H1 (cell line): Measurements from ENCODE around the gene HS1BP3. TPM values are rescaled to one million over a fixed set of nuclear protein-coding genes. Genes with fewer than 3 reads are reported as not detected.
A peak's percentile ranks its signal among the peaks of the same experiment; 100 is the strongest.

Source experiments
- EZH2 ChIP-seq: fragments of 200-600 bp; sonication (generic); IDR thresholded peaks from 2 replicates; pipeline ENCODE4 v1.7.1; 2012; ENCODE audit warnings: low read depth, mild to moderate bottlenecking, moderate library complexity, low read length, inconsistent platforms; ENCODE audit not compliant: severe bottlenecking
- polyA plus RNA-seq, 7 experiments: library from polyadenylated mRNA; depleted of rRNA in 3 of 7; stranded (reverse) in 5 of 7; unstranded in 2 of 7; fragments of >200 nt in 5 of 7; fragments of 200-250 nt in 2 of 7; gene quantifications; 1 replicate in 5 of 7; 2 replicates in 1 of 7; 4 replicates in 1 of 7; pipeline versions ENCODE4 v1.2.1 to v1.2.3, GENCODE V29; 2011 to 2013; ENCODE audit warnings: missing spikeins in 2 of 7, mixed read lengths in 2 of 7
- total RNA-seq: library from RNA; stranded (reverse); fragmentation: NEBNext Ultra II Directional; extraction: Animal tissue kit (Norgen Biotek cat#: 25700); gene quantifications from 2 replicates; pipeline ENCODE4 v1.2.1, GENCODE V29; 2021

HS1BP3 gene
- total and polyA plus RNA-seq, 2 of the 8 experiments (the other 6 are each of a cell fraction or from before 2014, with no cell fraction given), result 11.1 to 11.3 TPM

GRCh38 chr2:20665243-20666004, 14.5 kb upstream of the HS1BP3 start (continued):
- TF ChIP-seq EZH2, result peak; percentile 95
